Fibroblast of the conjunctiva (primary cell): ENCODE data around the gene TM7SF3.
"Not testable (repeated sequence)": the region's sequence is repeated elsewhere in the genome, so short reads cannot be mapped to it uniquely, and the experiment has no call there.

Source experiments
- DNase-seq: peaks from one replicate; pipeline ENCODE4 v3.0.0-alpha.2; 2010; ENCODE audit warnings: low read depth

Gene TM7SF3, protein sequence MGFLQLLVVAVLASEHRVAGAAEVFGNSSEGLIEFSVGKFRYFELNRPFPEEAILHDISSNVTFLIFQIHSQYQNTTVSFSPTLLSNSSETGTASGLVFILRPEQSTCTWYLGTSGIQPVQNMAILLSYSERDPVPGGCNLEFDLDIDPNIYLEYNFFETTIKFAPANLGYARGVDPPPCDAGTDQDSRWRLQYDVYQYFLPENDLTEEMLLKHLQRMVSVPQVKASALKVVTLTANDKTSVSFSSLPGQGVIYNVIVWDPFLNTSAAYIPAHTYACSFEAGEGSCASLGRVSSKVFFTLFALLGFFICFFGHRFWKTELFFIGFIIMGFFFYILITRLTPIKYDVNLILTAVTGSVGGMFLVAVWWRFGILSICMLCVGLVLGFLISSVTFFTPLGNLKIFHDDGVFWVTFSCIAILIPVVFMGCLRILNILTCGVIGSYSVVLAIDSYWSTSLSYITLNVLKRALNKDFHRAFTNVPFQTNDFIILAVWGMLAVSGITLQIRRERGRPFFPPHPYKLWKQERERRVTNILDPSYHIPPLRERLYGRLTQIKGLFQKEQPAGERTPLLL

DNA sequence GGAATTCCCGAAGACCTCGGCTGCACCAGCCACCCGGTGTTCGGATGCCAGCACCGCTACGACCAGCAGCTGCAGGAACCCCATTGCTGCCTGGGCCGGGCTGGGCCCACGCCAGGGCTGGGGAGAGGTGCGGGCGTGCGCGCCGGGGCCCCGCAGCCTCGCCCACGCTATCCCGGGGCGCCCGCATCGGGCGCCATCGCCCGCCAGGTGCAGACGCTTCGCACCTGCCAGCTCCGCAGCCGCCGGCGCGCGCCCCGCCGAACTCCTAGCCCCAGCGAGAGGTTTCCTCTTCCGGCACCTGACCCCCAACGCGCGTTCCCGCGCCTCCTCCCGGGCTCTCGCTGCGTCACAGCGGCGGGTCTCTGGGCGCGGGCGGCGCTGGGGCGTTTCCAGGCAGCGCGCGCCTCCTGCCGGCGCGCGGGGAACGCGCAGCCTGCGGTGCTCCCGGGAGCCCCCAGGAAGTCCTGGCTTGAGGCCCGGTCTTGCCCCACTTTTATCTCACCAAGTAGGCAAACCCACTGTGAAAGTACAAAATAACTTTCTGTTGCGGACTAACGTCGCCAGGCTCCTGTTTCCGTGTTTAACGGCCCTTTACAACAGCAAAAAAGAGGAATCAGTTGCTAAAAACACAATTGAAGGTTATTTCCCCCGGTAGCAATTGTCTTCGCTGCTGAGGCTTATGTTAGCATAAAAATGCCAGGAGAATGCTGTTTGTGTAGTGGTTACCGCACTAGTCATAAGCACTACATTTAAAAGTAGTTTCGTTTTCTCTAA is at the start of gene TM7SF3:
Gene TM7SF3 (minus strand): TSS at position 300 of the 774 bp plus-strand sequence. CDS start 216 bp downstream, at position 84.
- DNase-seq, result peak; percentile 64

DNA sequence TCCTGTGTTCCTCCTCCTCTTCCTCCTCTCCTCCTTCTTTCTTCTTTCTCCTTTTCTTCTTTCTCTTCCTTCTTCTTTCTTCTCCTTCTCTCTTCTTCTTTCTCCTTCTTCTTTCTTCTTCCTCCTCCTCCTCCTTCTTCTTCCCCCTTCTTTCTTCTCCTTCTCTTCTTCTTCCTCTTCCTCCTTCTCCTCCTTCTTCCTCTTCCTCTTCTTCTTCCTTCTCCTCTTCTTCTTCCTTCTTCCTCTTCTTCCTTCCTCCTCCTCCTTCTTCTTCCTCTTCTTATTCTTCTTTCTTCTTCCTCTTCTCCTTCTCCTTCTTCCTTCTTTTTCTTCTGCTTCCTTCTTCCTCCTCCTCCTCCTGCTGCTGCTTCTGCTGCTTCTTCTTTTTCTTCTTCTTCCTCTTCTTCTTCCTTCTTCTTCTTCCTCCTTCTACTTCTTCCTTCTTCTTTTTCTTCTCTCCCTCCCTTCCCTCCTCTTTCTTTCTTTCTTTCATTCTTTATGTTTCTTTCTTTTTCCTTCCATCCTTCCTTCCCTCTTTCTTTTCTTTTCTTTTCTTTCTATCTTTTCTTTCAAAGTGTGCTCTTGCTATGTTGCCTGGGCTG is 49.2 kb upstream of the TM7SF3 start:
- DNase-seq, result no peak

- DNase-seq, result no peak
Observed at GRCh38 chr12:27061317-27061716, 47.1 kb upstream of the TM7SF3 start.

DNA sequence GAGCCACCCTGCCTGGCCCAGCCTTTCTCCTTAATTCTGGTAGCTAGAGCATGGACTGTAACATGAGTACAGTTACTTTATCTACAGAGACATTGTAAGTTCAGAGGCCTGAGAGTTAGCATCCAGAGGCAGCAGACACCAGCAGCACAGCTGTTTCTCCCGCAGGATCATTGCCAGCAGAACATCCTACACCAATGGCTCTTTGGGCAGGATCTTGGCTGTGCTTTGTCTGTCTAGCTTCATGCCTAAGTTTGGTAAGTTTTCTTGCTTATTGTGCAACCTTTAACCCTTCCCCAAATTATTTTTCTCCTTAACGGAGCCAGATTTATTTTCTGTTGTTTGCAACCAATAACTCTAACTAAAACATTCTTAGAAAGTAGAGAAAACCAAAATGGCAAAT is 46.6 kb upstream of the TM7SF3 start:
- peak; percentile 18 for DNase-seq

GRCh38 chr12:27057543-27057942 is 43.4 kb upstream of the TM7SF3 start:
- no peak for DNase-seq

DNA sequence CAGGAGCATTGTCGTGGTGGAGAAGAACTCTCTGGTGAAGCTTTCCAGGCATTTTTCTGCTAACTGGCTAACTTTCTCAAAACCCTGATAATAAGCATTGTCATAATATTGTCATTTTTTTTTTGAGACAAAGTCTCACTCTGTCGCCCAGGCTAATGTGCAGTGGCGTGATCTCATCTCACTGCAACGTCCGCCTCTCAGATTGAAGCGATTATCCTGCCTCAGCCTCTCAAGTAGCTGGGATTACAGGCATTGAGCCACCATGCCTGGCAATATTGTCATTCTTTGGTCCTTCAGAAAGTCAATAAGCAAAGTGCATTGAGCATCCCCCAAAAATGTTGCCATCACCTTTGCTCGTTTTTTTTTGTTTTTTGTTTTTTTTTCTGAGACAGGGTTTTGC is 41.8 kb upstream of the TM7SF3 start:
- DNase-seq, result no peak

DNA sequence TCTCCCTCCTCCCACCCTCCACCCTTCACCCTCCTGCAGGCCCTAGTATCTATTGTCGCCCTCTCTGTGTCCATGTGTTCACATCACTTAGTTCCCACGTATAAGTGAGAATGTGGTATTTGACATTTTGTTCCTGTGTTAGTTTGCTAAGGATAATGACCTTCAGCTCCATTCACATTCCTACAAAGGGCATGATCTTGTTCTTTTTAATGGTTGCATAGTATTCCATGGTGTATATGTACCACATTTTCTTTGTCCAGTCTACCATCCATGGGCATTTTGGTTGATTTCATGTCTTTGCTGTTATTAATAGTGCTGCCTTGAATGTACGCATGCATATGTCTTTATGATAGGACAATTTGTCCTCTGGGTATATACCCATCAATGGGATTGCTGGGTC is 38.6 kb upstream of the TM7SF3 start:
- DNase-seq, result no peak

DNA sequence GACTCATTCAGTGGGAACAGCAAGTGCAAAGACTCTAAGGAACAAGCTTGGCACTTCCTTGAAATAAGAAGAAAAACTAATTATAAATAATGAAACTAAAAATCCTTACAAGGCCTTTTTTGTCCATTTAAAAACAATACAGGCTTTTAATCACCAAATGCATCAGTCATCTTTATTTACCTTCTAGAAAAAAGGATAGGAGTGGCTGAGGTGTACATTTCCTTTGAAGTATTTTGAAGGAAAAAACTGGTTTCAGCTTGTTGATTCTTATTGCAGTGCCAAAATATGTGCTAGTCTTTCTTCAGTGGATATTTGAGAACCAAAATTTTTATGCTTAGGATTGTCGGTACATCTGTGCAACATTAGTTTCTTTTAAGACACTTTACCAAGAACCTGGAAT is 38.0 kb upstream of the TM7SF3 start:
- DNase-seq, result no peak

GRCh38 chr12:27048822-27049752 is 34.9 kb upstream of the TM7SF3 start:
- peak; percentile 86 for DNase-seq

GRCh38 chr12:27042018-27042417 is 27.8 kb upstream of the TM7SF3 start:
- DNase-seq, result not testable (repeated sequence)

DNA sequence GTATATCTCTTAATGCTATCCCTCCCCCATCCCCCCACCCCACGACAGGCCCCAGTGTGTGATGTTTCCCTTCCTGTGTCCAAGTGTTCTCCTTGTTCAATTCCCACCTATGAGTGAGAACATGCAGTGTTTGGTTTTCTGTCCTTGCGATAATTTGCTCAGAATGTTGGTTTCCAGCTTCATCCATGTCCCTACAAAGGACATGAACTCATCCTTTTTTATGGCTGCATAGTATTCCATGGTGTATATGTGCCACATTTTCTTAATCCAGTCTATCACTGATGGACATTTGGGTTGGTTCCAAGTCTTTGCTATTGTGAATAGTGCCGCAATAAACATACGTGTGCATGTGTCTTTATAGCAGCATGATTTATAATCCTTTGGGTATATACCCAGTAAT is 26.5 kb upstream of the TM7SF3 start:
- DNase-seq, result not testable (repeated sequence)

DNA sequence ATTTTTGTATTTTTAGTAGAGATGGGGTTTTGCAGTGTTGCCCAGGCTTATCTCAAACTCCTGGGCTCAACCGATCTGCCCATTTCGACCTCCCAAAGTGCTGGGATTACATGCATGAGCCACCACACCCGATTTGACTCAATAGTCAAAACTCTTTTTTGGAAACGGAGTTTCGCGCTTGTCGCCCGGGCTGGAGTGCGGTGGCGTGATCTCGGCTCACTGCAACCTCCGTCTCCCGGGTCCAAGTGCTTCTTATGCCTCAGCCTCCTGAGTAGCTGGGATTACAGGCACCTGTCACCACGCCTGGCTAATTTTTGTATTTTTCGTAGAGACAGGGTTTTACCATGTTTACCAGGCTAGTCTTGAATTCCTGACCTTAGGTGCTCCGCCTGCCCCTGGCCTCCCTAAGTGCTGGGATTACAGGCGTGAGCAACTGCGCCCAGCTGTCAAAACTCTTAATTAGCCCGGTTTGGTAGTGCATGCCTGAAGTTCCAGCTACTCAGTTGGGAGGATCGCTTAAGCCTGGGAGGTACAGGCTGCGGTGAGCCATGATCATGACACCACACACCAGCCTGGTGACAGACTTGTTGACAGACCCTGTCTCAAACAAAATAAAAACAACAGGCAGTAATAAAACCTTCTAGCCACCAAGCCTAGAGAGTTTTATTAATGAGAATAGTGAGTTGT is 20.6 kb upstream of the TM7SF3 start:
- DNase-seq, result no peak

- DNase-seq, result no peak
Observed at GRCh38 chr12:27032679-27033078, 18.5 kb upstream of the TM7SF3 start.

- DNase-seq, result no peak
Observed at GRCh38 chr12:27031531-27031930, 17.3 kb upstream of the TM7SF3 start.

DNA sequence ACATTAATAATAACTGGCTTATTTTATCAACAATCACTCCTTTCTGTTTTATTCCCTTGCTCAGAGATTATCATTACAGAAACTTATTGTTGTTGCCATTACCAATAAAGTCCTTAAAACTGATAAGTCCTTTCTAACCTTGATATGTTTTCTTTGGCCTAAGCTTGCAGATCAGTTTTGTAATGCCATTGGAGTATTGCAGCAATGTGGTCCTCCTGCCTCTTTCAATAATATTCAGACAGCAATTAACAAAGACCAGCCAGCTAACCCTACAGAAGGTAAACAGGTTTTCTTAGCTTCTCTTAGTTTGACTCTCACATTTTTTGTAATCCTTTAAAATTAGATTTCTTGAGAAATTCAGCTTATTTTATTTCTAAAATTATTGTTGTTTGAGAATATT is 12.1 kb upstream of the TM7SF3 start:
- DNase-seq, result no peak

DNA sequence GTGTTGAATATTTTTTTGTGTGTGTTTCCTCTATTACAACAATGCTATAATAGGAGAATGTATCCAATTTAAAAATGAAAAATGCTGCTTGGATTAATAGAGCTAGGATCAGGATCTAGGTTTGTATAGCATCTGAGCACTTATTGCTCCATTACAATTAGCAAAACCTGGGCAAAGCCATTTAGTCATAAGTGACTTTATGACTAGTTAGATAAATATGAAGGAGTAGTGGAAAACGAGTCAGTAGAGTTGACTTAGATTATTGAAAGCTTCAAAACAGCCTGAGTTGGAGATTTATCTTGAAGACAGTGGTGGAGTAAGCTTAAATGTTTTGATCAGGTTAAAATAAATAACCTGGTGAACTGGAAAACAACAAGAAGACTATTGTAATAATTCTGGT is 10.9 kb upstream of the TM7SF3 start:
- DNase-seq, result no peak

DNA sequence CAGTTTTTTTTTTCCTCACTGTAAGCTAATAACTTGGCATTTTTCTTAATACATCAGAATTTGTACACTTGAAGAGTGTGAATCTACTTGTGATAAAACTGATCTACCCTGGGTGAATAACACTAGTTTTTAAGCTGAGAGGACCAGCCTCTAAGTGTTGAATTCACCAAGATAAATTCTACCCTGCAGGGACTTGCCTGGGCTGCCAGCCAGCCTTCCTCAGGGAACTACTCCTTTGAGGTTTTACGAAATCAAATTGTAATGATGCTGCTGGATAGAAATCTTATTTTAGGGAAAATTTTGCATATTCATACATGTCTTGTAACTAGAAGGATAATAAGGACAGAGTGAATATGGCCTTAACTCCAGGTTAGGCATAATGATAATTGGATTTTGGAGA is 10.1 kb upstream of the TM7SF3 start:
- no peak for DNase-seq

GRCh38 chr12:27020761-27021160 is 6.6 kb upstream of the TM7SF3 start:
- no peak for DNase-seq

- no peak for DNase-seq
Observed at GRCh38 chr12:27018037-27018436, 3.9 kb upstream of the TM7SF3 start.

DNA sequence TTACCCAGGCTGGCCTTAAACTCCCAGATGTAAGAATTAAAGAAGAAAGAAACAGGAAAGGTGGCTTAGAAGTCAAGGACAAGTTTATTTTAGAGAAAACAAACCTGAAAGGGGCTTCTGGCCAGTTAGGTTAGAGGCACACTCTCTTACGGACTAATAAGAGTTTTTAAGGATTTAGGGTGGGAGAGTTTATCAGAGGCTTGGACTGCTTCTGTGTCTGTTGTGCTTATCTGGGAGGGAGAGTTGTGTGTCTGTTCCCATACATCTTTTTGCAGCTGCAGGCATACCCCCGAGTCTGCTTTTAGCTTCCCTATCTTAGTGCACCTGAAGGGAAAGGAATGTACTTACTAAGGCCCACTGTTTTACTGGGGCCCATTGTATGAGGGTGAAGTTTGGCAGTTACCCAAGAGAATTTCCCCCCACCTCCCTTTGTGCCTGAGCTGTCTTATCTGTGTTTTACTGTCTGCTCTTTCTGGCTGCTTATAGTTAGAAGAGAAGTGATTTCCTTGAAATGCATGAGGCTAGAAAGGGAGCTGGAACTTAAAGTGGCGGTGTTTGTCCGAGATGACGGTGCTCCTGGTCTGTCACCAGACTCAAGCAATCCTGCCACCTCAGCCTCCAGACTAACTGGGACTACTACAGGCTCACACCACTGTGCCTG is 3.1 kb upstream of the TM7SF3 start:
- not testable (repeated sequence) for DNase-seq
